GM18499 (cell line): ENCODE data around the gene DGKH.
"Not testable (repeated sequence)": the region's sequence is repeated elsewhere in the genome, so short reads cannot be mapped to it uniquely, and the experiment has no call there.

Experiments used
- ATAC-seq: cut with Tn5 transposase; IDR thresholded peaks from one replicate; pipeline ENCODE4 v1.9.1; 2021; ENCODE audit warnings: moderate number of reproducible peaks; ENCODE audit not compliant: insufficient read depth, unreplicated experiment

Gene DGKH

DNA sequence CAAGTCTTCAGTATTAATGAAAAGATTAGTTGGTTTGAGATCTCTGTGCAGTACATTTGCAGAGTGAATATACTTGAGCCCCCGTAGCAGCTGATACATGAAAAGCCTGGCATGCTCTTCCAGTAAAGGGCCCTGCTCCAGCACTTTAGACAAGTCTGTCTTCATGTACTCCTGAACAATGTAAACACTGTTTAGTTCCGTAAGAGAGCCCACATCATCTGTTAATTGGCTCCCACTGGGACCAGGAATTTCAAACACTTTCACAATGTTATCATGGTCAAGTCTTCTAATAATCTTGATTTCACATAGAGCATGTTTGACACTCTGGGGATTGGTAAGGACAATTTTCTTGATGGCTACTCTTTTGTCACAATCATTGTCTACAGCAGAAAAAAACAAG is 22.2 kb downstream of the DGKH start:
- not testable (repeated sequence) for ATAC-seq

DNA sequence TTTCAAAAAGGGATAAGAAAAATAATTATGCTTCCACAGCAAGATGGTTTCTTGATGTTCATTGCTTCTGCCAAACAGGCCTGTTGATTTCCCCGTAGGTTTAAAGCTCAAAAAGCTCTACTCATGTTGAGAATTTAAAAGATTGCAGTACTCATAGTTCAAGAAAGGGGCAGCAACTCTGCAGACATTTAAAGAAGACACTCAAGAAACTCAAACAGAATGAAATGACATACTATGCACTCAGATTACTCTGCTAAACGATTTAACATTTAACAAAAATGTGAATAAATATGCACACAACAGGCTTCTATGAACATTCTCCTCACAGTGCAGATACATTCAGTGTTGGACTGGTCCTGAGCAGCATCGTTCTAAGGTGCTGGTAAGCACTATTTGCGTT is 22.7 kb downstream of the DGKH start:
- not testable (repeated sequence) for ATAC-seq

DNA sequence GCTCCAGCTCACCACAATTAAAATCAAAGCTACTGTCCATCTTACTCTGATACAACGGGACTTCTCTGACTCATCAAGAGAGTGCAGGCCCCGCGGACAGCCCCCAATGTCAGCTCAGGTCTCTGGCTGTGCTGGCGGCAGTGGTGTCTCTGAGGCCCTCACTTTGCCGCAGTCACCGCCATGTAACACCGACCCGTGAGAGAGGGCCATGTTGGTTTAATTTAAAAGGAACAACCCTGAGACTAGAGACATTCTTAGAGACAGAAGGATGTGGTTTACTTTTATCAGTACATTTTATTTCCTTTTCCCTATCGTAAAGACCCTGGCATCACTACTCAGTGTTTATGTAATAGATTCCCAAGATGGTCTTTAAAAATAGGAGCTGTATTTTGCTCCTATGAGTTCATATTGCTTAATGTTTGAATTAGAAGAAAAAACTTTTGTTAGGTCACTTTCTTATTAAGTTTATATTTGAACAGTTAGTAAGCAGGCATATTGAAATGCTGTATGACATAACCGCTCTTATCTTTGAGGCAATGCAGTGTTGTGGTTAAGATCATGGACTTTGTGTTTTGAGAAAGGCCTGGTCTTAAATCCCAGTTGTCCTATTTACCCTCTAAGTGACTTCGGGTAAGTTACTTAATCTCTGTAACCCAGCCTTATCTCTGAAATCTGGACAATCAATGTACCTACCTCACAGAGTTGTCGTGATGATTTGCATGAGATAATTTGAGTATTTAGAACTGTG is 23.4 kb downstream of the DGKH start:
- no peak for ATAC-seq

DNA sequence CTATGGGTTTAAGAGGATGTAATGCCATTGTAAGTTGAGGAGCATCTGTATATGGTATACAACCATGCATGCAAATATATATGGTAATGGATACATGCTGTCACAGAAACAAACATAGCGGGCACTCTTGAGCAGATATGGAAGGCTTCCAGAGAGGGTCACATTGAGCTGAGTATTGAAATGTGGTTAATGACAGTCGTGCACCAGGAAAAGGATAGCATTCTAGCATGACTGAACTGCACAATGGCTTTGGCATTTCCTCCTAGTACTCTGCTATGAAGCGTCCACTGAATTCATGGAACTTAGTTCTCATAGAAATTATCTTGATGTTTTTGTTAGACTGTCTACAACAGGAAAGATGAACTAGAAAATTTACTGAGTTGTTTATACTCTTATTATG is 25.2 kb downstream of the DGKH start:
- no peak for ATAC-seq

DNA sequence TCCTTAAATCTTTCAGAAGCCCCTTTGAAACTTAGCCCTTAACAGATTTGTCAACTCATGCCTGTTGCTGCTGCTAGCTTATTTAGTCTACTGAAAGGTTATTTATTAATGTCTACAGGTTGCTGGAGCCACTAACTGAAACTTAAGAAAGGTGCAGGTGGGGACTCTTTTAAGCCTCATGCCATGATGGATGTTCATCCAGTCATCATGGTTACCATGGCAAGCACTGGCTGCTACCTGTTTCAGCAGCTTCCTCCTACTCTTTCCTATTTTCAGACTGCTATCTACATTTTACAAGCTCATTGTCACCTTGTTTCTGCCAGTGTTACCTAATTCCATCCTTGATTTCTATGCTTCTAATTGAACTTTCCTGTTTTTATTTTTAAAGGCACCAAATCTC is 27.1 kb downstream of the DGKH start:
- ATAC-seq: no peak

DNA sequence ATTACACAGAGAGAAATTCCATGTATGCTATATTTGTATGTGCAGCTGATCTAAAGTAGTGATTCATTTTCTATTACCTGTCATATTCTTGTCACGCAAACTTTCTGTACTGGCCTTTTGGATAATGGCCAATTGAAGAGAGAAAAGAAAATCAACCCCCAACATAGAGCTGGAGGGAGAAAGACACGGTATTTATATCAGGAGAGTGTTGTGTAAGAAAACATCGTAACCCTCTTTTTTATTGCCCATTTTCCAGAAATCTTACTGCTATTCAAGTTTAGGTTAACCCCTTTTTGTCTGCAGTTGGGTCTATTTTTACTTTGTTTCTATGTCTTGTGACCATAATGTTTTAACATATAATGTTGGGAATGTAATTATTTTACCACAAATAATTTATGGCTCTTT is 27.9 kb downstream of the DGKH start:
- ATAC-seq: no peak

DNA sequence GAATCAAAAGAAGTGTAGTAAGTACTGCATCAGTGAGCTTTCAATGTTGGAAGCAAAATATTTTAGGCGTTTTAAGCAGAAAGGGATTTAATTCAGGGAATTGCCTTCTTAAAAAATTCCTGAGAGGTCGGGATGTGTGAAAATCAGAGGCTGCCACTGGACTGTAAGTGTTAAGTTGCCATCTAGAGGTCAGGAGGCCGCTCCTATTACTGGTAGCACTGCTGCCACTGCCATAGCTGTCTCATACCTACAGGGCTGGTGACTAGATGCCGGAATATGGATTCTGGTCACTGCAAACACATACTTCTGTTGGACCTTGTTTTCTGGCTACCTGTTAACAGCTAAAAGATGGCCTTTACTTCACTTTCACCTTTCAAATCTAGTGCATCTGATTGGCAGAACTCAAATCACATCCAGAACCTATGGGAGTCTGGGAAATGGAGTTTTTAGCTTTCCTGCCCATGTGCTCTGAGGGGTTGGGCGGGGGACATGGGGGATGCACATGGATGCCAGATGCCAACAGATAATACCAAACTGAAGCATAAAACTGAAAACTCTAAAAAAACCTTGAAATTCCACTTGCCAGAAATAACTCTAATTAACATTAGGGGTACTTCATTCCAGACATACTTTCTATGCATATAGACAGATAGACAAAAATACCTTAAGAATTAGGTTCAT is 29.8 kb downstream of the DGKH start:
- no peak for ATAC-seq

DNA sequence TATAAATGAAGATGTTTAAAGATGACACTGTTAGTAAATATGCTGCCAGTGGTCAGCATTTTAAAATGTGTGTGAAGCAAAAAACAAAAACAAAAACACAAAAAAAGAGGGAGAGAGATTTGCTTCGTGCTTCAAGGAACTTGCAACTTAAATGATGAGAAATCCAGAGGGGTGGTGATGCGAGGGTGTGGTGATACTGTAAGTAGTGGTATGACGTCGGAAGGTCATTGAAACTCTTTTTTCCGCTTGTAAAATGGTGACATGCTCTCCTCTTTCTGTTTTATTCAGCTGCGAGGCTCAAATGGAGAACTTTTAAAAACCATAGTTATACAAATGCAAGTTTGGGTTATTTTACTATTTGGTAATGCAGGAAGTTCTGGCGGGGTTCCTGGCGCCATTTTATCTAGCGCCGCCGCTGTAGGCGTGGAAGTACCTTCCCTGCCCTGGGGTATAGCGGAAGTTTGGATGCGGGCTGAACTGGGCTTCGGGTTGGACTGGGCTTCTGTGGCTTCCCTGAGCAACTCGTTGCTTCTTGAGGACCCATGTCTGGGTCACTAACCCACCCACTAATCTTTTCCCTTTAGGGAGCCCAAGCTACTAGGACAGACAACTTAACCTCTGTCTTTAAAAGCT is 34.8 kb downstream of the DGKH start:
- ATAC-seq: no peak

DNA sequence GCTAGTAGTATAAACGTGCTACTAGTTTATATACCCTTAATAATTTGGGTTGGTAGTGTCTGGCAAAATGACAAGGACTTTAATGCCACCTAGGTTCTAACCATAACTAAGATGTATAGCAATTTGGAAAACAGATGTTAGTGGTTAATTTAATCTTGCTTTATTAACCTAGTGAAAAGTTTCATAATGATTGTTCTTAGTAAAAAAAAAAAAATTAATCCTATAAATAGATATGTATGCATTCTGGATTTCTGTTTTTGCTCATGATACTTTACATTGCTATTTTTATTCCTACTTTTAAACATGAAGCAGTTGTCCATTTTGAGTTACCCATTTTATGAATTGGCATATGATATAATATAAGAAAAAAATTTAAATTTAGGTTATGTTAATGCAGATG is 36.3 kb downstream of the DGKH start:
- ATAC-seq: no peak

DNA sequence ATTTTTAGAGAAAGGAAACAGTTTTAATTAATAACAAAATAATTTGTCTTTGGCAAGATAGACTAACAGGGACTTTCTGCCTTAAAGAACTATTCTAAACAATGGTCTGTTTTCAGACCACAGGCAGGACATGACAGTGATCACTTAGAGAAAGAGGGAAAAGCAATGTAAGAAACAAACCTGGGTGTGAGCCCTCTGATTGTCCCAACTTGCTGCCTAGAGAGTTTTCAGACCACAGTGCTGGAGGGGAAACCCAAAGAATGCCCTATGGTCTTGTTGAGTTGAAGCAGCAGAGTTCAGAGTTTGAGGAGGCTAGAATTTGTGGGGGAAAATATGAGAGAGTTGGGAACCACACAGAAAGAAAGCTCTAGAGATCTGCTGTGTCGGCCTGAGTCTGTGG is 38.1 kb downstream of the DGKH start:
- ATAC-seq: no peak

DNA sequence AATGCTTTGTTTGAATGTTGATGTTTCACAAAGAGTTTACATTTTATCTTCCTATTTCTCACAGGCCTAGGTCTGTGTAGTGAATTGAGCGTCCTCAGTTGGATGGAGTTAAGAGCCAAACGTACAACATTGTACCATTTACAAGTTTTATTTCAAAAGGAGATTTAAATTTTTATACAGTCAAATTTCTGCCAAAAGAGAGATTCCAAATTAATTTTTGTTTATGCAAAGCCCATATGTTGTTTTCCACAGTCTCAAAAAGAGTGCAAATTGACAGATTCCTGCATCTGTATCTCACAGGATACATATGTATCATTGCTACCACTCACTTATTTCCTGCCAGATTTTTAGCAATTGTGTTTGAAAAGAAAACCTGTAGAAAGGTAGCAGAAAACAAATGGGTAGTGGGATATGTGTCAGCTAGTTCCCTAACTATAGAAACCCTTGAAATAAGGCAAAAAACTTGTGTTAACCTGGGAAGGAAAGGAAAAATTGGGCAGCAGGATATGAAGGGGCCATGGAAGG is 46.1 kb downstream of the DGKH start:
- no peak for ATAC-seq

DNA sequence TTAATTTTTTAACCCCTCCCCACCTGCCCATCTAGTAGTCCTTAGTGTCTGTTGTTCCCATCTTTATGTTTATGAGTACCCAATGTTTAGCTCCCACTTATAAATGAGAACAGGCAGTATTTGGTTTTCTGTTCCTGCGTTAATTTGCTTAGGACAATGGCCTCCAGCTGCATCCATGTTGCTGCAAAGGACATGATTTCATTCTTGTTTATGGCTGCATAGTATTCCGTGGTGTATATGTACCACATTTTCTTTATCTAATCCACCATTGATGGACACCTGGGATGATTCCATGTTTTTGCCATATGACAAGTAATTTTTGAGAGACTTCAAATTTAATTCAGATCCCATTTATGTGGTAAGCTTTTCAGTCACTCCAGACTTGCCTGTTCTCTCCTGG is 47.8 kb downstream of the DGKH start:
- not testable (repeated sequence) for ATAC-seq

DNA sequence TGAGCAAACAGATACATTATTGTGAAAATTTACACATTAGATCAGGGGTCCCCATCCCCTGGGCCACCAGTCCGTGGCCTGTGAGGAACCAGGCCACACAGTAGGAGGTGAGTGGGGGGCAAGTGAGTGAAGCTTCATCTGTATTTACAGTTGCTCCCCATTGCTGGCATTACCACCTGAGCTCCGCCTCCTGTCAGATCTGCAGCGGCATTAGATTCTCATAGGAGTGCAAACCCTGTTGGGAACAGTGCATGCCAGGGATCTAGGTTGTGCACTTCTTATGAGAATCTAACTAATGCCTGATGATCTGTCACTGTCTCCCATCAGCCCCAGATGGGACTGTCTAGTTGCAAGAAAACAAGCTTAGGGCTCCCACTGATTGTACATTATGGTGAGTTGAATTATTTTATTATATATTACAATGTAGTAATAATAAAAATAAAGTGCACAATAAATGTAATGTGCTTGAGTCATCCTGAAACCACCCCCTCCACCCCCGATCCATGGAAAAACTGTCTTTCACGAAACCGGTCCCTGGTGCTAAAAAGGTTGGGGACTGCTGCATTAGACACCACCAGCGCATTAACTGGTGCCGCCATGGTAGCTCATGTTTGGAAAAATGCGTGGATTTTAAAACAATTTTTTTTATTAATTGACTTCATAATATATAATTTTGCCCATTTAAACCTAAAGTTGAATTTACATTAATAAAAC is 51.7 kb downstream of the DGKH start:
- no peak for ATAC-seq

DNA sequence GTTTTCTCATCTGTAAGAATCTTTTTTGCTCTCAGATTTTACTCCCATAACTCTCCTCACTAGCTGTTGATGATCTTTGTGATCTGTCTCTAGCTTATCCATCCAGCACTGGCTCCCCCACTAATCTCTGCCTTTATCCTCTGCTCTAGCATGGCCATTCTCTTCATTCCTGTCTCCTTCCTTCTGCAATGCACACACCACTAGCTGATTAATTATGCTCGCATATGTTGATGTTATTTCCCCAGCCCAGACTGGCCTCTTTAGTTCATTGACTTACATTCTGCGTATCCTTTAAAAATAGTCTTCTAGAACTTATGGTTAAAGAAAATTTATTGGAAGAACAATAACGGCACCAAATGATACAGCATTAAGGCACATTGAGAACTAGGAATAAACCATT is 52.5 kb downstream of the DGKH start:
- no peak for ATAC-seq

DNA sequence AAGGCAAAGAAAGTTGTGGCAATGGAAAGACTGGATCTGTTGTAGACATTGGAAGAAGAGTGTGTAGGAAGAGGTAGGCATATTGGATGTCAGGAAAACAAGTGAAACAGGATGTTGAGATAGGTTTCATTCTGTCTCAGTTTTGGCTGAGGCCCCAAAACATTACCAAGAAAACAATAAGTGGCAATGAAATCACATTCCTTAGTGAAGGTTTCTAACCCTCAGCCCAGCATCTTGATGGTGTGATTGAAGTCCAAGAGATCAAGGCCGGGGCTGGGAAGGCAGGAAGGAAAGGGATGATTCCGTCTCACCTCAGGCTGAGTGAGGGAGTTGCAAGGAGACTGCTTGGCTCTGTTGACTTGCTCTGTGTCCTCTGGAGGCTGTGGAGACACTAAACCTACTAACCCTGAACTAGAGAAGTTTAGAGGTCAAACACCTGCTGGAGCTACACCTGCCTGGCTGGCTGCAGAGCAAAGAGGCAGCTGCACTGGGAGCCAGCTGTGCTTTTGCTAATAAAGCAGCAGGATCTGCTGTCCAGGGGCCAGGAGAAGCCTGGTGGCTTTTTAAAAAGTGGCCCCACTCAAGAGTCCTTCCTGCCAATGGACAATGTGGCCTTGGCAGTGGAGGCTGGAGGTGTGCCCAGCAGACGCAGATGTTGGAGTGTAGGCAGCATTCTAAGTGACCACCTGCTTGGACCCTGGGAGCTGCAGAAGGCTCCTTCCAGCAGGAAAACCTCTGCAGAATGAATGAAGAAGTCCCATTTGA is 53.6 kb downstream of the DGKH start:
- no peak for ATAC-seq

DNA sequence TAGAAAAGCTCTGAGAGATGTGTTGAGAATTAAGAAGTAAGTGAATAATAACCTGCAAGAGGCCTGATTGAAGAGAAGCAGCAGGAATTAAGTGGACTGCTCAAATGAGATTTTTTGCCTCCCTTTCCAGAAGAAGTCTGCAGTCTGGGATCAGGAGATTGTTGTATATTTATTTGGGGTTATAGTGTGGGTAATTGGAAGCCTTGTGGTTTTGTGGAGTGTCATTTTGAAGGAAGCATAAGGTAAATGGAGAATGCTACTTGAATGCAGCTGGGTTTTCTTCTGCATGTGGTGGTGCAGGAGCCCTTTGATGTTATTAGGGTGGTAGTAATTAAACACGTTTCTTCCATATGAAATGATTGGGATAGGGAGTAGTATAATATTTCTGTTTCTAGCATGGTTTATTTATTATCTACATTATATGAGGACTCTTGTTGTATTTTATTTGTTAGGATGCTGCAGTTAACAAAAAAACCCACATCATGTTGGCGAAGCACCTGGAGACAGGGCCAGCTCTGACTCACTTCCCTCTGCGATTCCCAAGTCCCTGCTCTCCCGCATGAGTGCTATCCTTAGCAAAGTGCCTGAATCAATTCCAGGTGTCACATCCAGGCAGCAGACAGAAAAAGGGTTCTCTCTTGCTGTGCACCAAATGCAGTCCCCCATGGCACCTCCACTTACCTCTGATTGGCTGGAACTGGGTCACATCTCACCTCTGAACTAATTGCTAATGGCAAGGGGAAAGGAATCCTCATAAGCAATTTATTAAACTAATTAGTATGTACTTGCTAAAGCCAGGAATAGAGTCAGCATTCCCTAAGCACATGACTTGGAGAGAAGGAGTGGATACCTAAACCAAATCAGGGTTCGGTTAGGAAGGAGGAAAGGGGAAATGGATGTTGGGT is 54.8 kb downstream of the DGKH start:
- no peak for ATAC-seq

DNA sequence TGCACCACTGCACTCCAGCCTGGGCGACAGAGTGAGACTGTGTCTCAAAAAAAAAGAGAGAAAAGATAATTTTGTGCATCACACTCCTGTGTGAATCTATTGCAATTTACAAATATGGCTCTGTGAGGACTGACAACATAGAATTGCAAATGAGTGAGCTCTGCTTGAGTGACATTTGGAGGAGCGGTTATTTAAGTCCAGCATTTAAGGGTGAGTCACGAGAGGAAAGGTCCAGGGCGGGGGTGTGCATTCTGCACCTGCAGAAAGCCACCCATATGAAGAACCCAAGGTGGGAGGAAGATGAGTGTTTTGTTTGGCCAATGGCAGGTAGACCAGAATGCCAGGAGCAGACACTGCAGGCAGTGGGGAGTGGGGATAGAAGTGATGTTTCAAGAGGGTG is 58.5 kb downstream of the DGKH start:
- ATAC-seq: no peak

DNA sequence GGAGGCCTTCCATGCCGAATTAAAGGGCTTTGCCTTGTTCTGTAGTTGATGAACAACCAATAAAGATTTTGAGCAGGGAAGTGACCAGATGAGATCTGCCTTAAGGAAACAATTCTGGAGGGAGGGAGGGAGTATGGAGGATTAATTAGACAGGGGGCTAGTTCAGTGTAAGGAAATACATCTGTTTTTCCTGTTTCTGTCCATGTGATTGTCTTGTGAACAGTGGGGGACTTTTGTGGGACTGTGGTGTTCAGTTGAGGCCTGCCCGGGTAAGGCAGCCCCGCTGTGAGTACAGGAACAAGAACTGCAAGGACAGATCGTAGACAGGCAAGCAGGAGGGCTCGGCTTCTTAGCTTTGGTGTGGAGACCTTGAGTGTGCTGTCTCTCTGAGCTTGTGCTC is 59.0 kb downstream of the DGKH start:
- ATAC-seq: no peak

DNA sequence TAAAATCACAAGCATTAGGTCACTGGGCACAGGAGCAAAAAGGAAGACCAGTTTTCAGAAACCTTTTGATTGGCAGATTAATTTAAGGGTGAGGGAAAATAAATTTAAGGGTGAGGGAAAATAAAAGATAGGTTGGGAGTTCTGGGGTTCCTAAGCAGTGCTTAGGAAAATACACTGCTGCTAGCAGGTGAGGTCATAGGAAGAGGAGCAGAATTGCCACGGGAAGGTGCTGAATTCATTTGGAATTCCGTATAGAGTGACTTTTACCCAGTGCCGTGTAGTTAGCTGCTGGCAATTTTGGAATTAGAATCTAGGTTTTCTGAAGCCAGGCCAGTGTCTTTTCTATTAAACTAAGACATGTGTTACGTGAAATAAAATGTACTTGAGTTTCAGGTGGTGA is 59.8 kb downstream of the DGKH start:
- no peak for ATAC-seq
